Measurements from ENCODE around the gene DLG2.
"Not testable (repeated sequence)": the region's sequence is repeated elsewhere in the genome, so short reads cannot be mapped to it uniquely, and the experiment has no call there.

DLG2 gene

GRCh38 chr11:84790849-84791427, 836.2 kb downstream of the DLG2 start:
- DNase-seq = no peak
- no peak overlapping the region for H3K27ac ChIP-seq (ENCODE audit: insufficient read depth, low read length, poor library complexity, severe bottlenecking)
- no peaks in the 10 kb centered on the region for H3K4me1 ChIP-seq (ENCODE audit: control insufficient read depth, insufficient read depth, low read length, poor library complexity, severe bottlenecking)
- H3K4me3 ChIP-seq (ENCODE audit: insufficient read depth, low read depth, low read length, poor library complexity, severe bottlenecking) = no peak overlapping the region
- H3K9me3 ChIP-seq (ENCODE audit: control insufficient read depth, low read length) = peaks cover 7% of the 10 kb centered on the region
- H3K36me3 ChIP-seq (ENCODE audit: control insufficient read depth, insufficient read depth, low read length) = no peaks in the 10 kb centered on the region
- no peaks in the 10 kb centered on the region for H3K27me3 ChIP-seq (replicated peaks; ENCODE audit: control insufficient read depth, insufficient read depth, low read length, poor library complexity, severe bottlenecking)

- no peak for DNase-seq
- peaks cover 12% of the 10 kb centered on the region for H3K9me3 ChIP-seq (ENCODE audit: control insufficient read depth, low read length)
These were observed 838.9 kb downstream of the DLG2 start for GRCh38 chr11:84788220-84788619.

GRCh38 chr11:84784158-84784557, 843.0 kb downstream of the DLG2 start:
- not testable (repeated sequence) for H3K27ac ChIP-seq (ENCODE audit: insufficient read depth, low read length, poor library complexity, severe bottlenecking); H3K36me3 ChIP-seq (ENCODE audit: control insufficient read depth, insufficient read depth, low read length); H3K4me3 ChIP-seq (ENCODE audit: insufficient read depth, low read depth, low read length, poor library complexity, severe bottlenecking); H3K4me1 ChIP-seq (ENCODE audit: control insufficient read depth, insufficient read depth, low read length, poor library complexity, severe bottlenecking); DNase-seq; H3K27me3 ChIP-seq (replicated peaks; ENCODE audit: control insufficient read depth, insufficient read depth, low read length, poor library complexity, severe bottlenecking)
- peaks cover 12% of the 10 kb centered on the region for H3K9me3 ChIP-seq (ENCODE audit: control insufficient read depth, low read length)

More at GRCh38 chr11:84788220-84788619, 838.9 kb downstream of the DLG2 start:
- no peaks in the 10 kb centered on the region for H3K4me1 ChIP-seq (ENCODE audit: control insufficient read depth, insufficient read depth, low read length, poor library complexity, severe bottlenecking)
- no peaks in the 10 kb centered on the region for H3K27me3 ChIP-seq (replicated peaks; ENCODE audit: control insufficient read depth, insufficient read depth, low read length, poor library complexity, severe bottlenecking)
- H3K36me3 ChIP-seq (ENCODE audit: control insufficient read depth, insufficient read depth, low read length) = no peaks in the 10 kb centered on the region
- H3K27ac ChIP-seq (ENCODE audit: insufficient read depth, low read length, poor library complexity, severe bottlenecking) = no peak overlapping the region
- no peak overlapping the region for H3K4me3 ChIP-seq (ENCODE audit: insufficient read depth, low read depth, low read length, poor library complexity, severe bottlenecking)

- Histone ChIP-seq H3K27me3 (replicated peaks; ENCODE audit: control insufficient read depth, insufficient read depth, low read length, poor library complexity, severe bottlenecking) (no peaks in the 10 kb centered on the region), H3K4me3 (ENCODE audit: insufficient read depth, low read depth, low read length, poor library complexity, severe bottlenecking) (no peak overlapping the region)
- DNase-seq = no peak
These were observed 846.4 kb downstream of the DLG2 start for GRCh38 chr11:84780689-84781293.

GRCh38 chr11:84775503-84775902, 851.6 kb downstream of the DLG2 start:
- no peaks in the 10 kb centered on the region for H3K4me1 ChIP-seq (ENCODE audit: control insufficient read depth, insufficient read depth, low read length, poor library complexity, severe bottlenecking)
- no peaks in the 10 kb centered on the region for H3K9me3 ChIP-seq (ENCODE audit: control insufficient read depth, low read length)
- no peaks in the 10 kb centered on the region for H3K27me3 ChIP-seq (replicated peaks; ENCODE audit: control insufficient read depth, insufficient read depth, low read length, poor library complexity, severe bottlenecking)
- DNase-seq = no peak
- no peak overlapping the region for H3K27ac ChIP-seq (ENCODE audit: insufficient read depth, low read length, poor library complexity, severe bottlenecking)
- no peaks in the 10 kb centered on the region for H3K36me3 ChIP-seq (ENCODE audit: control insufficient read depth, insufficient read depth, low read length)
- no peak overlapping the region for H3K4me3 ChIP-seq (ENCODE audit: insufficient read depth, low read depth, low read length, poor library complexity, severe bottlenecking)

More at GRCh38 chr11:84780689-84781293, 846.4 kb downstream of the DLG2 start:
- Histone ChIP-seq H3K27ac (ENCODE audit: insufficient read depth, low read length, poor library complexity, severe bottlenecking) (no peak overlapping the region), H3K9me3 (ENCODE audit: control insufficient read depth, low read length) (peaks cover 5% of the 10 kb centered on the region), H3K36me3 (ENCODE audit: control insufficient read depth, insufficient read depth, low read length) (no peaks in the 10 kb centered on the region), H3K4me1 (ENCODE audit: control insufficient read depth, insufficient read depth, low read length, poor library complexity, severe bottlenecking) (no peaks in the 10 kb centered on the region)

GRCh38 chr11:84763931-84764330, 863.2 kb downstream of the DLG2 start:
- Histone ChIP-seq H3K27ac (ENCODE audit: insufficient read depth, low read length, poor library complexity, severe bottlenecking) (no peak overlapping the region), H3K4me3 (ENCODE audit: insufficient read depth, low read depth, low read length, poor library complexity, severe bottlenecking) (no peak overlapping the region), H3K4me1 (ENCODE audit: control insufficient read depth, insufficient read depth, low read length, poor library complexity, severe bottlenecking) (no peaks in the 10 kb centered on the region)

GRCh38 chr11:84757711-84758110, 869.4 kb downstream of the DLG2 start:
- no peaks in the 10 kb centered on the region for H3K4me1 ChIP-seq (ENCODE audit: control insufficient read depth, insufficient read depth, low read length, poor library complexity, severe bottlenecking)
- peaks cover under 1% of the 10 kb centered on the region for H3K9me3 ChIP-seq (ENCODE audit: control insufficient read depth, low read length)
- no peak for DNase-seq
- H3K4me3 ChIP-seq (ENCODE audit: insufficient read depth, low read depth, low read length, poor library complexity, severe bottlenecking) = no peak overlapping the region
- no peak overlapping the region for H3K27ac ChIP-seq (ENCODE audit: insufficient read depth, low read length, poor library complexity, severe bottlenecking)
- no peaks in the 10 kb centered on the region for H3K36me3 ChIP-seq (ENCODE audit: control insufficient read depth, insufficient read depth, low read length)
- no peaks in the 10 kb centered on the region for H3K27me3 ChIP-seq (replicated peaks; ENCODE audit: control insufficient read depth, insufficient read depth, low read length, poor library complexity, severe bottlenecking)

More at GRCh38 chr11:84763931-84764330, 863.2 kb downstream of the DLG2 start:
- no peaks in the 10 kb centered on the region for H3K27me3 ChIP-seq (replicated peaks; ENCODE audit: control insufficient read depth, insufficient read depth, low read length, poor library complexity, severe bottlenecking)
- H3K9me3 ChIP-seq (ENCODE audit: control insufficient read depth, low read length) = peaks cover 5% of the 10 kb centered on the region
- H3K36me3 ChIP-seq (ENCODE audit: control insufficient read depth, insufficient read depth, low read length) = no peaks in the 10 kb centered on the region
- DNase-seq = no peak

GRCh38 chr11:84751371-84751770, 875.8 kb downstream of the DLG2 start:
- DNase-seq = no peak
- Histone ChIP-seq H3K9me3 (ENCODE audit: control insufficient read depth, low read length) (peaks cover 11% of the 10 kb centered on the region), H3K27me3 (replicated peaks; ENCODE audit: control insufficient read depth, insufficient read depth, low read length, poor library complexity, severe bottlenecking) (no peaks in the 10 kb centered on the region), H3K4me3 (ENCODE audit: insufficient read depth, low read depth, low read length, poor library complexity, severe bottlenecking) (no peak overlapping the region), H3K36me3 (ENCODE audit: control insufficient read depth, insufficient read depth, low read length) (no peaks in the 10 kb centered on the region), H3K27ac (ENCODE audit: insufficient read depth, low read length, poor library complexity, severe bottlenecking) (no peak overlapping the region), H3K4me1 (ENCODE audit: control insufficient read depth, insufficient read depth, low read length, poor library complexity, severe bottlenecking) (no peaks in the 10 kb centered on the region)

- H3K4me1 ChIP-seq (ENCODE audit: control insufficient read depth, insufficient read depth, low read length, poor library complexity, severe bottlenecking) = no peaks in the 10 kb centered on the region
- DNase-seq = no peak
- no peaks in the 10 kb centered on the region for H3K27me3 ChIP-seq (replicated peaks; ENCODE audit: control insufficient read depth, insufficient read depth, low read length, poor library complexity, severe bottlenecking)
- peaks cover 11% of the 10 kb centered on the region for H3K9me3 ChIP-seq (ENCODE audit: control insufficient read depth, low read length)
- no peak overlapping the region for H3K4me3 ChIP-seq (ENCODE audit: insufficient read depth, low read depth, low read length, poor library complexity, severe bottlenecking)
- no peaks in the 10 kb centered on the region for H3K36me3 ChIP-seq (ENCODE audit: control insufficient read depth, insufficient read depth, low read length)
- no peak overlapping the region for H3K27ac ChIP-seq (ENCODE audit: insufficient read depth, low read length, poor library complexity, severe bottlenecking)
These were observed 879.3 kb downstream of the DLG2 start for GRCh38 chr11:84747871-84748270.

GRCh38 chr11:84740050-84740449, 887.1 kb downstream of the DLG2 start:
- no peak overlapping the region for H3K27ac ChIP-seq (ENCODE audit: insufficient read depth, low read length, poor library complexity, severe bottlenecking)
- no peaks in the 10 kb centered on the region for H3K36me3 ChIP-seq (ENCODE audit: control insufficient read depth, insufficient read depth, low read length)
- H3K27me3 ChIP-seq (replicated peaks; ENCODE audit: control insufficient read depth, insufficient read depth, low read length, poor library complexity, severe bottlenecking) = no peaks in the 10 kb centered on the region
- DNase-seq = no peak
- H3K4me1 ChIP-seq (ENCODE audit: control insufficient read depth, insufficient read depth, low read length, poor library complexity, severe bottlenecking) = no peaks in the 10 kb centered on the region
- H3K4me3 ChIP-seq (ENCODE audit: insufficient read depth, low read depth, low read length, poor library complexity, severe bottlenecking) = no peak overlapping the region
- H3K9me3 ChIP-seq (ENCODE audit: control insufficient read depth, low read length) = no peaks in the 10 kb centered on the region

All from effector memory CD4-positive, alpha-beta T cell (primary cell).